DOHH2 (cell line): Measurements from ENCODE around the gene NFIA.

Experiments
- H3F3A ChIP-seq: fragments of 200-600 bp; sonication (generic), shearing (Covaris generic); 2 replicates; pipeline ENCODE4 v1.6.0; 2016; ENCODE audit warnings: antibody characterized with exemption, mild to moderate bottlenecking; ENCODE audit not compliant: control insufficient read depth, insufficient read depth
- H3K27ac ChIP-seq: fragments of 200-600 bp; sonication (generic); 2 replicates; pipeline ENCODE4 v1.5.1; 2014; ENCODE audit warnings: low read depth, mild to moderate bottlenecking, low read length, moderate library complexity
- H3K27me3 ChIP-seq: fragments of 200-600 bp; sonication (generic); 2 replicates; pipeline ENCODE4 v1.6.1; 2014; ENCODE audit warnings: mild to moderate bottlenecking, low read length, mixed read lengths; ENCODE audit not compliant: control insufficient read depth
- H3K36me3 ChIP-seq: fragments of 200-600 bp; sonication (generic); 2 replicates; pipeline ENCODE4 v1.6.1; 2014; ENCODE audit warnings: mild to moderate bottlenecking, low read length, moderate library complexity, mixed read lengths; ENCODE audit not compliant: control insufficient read depth
- H3K4me1 ChIP-seq: fragments of 200-600 bp; sonication (generic); 2 replicates; pipeline ENCODE4 v1.6.1; 2014; ENCODE audit warnings: mild to moderate bottlenecking, low read length, mixed read lengths; ENCODE audit not compliant: control insufficient read depth
- H3K4me2 ChIP-seq: fragments of 200-600 bp; sonication (generic); 2 replicates; pipeline ENCODE4 v1.6.0; 2014; ENCODE audit warnings: mild to moderate bottlenecking, low read length, moderate library complexity
- H3K4me3 ChIP-seq: fragments of 200-600 bp; sonication (generic); 2 replicates; pipeline ENCODE4 v1.5.1; 2014; ENCODE audit warnings: mild to moderate bottlenecking, low read length, mixed read lengths
- H3K79me2 ChIP-seq: fragments of 200-600 bp; sonication (generic); 2 replicates; pipeline ENCODE4 v1.6.1; 2014; ENCODE audit warnings: mild to moderate bottlenecking, low read length, mixed read lengths; ENCODE audit not compliant: control insufficient read depth
- H3K9me2 ChIP-seq: fragments of 200-600 bp; sonication (generic); replicated peaks from 2 replicates; pipeline ENCODE4 v1.6.1; 2014; ENCODE audit warnings: mild to moderate bottlenecking, low read length, mixed read lengths; ENCODE audit not compliant: control insufficient read depth
- H3K9me3 ChIP-seq: fragments of 200-600 bp; sonication (generic); 2 replicates; pipeline ENCODE4 v1.6.1; 2014; ENCODE audit warnings: antibody characterized with exemption, low read length, mixed read lengths; ENCODE audit not compliant: control insufficient read depth, insufficient read depth
- H4K20me1 ChIP-seq: fragments of 200-600 bp; sonication (generic); 2 replicates; pipeline ENCODE4 v1.6.0; 2014; ENCODE audit warnings: low read depth, mild to moderate bottlenecking, antibody characterized with exemption, low read length, moderate library complexity; ENCODE audit not compliant: control insufficient read depth, insufficient read depth
- CTCF ChIP-seq: fragments of 200-600 bp; sonication (generic); IDR thresholded peaks from one replicate; pipeline ENCODE4 v1.5.1; 2014; ENCODE audit warnings: antibody characterized with exemption, mild to moderate bottlenecking, low read depth, low read length; ENCODE audit not compliant: poor library complexity, severe bottlenecking
- EZH2phosphoT487 ChIP-seq: fragments of 200-600 bp; sonication (generic); IDR thresholded peaks from 2 replicates; pipeline ENCODE4 v1.6.1; 2017; ENCODE audit warnings: borderline replicate concordance, mild to moderate bottlenecking, antibody characterized with exemption, low read length, moderate library complexity, mixed read lengths

The NFIA gene

GRCh38 chr1:61141288-61142042 is 59.1 kb downstream of the NFIA start:
- Histone ChIP-seq H3K4me1 (no peaks in the 10 kb centered on the region), H3F3A (no peaks in the 10 kb centered on the region), H3K4me2 (no peak overlapping the region), H3K4me3 (no peak overlapping the region), H3K27me3 (no peaks in the 10 kb centered on the region), H3K79me2 (no peaks in the 10 kb centered on the region; the same call in 1 of the 2 replicates), H3K9me2 (no peaks in the 10 kb centered on the region), H4K20me1 (no peaks in the 10 kb centered on the region; the same call in 1 of the 2 replicates), H3K9me3 (no peaks in the 10 kb centered on the region), H3K27ac (no peak overlapping the region), H3K36me3 (no peaks in the 10 kb centered on the region)
- TF ChIP-seq CTCF (no peak), EZH2phosphoT487 (no peak)

- H3K9me3 ChIP-seq, result no peaks in the 10 kb centered on the region
- H4K20me1 ChIP-seq, result no peaks in the 10 kb centered on the region; the same call in 1 of the 2 replicates
- no peaks in the 10 kb centered on the region for H3K4me1 ChIP-seq
- no peaks in the 10 kb centered on the region for H3K9me2 ChIP-seq
- H3F3A ChIP-seq, result no peaks in the 10 kb centered on the region
- no peak overlapping the region for H3K4me3 ChIP-seq
- no peaks in the 10 kb centered on the region for H3K36me3 ChIP-seq
- TF ChIP-seq CTCF, result no peak
- TF ChIP-seq EZH2phosphoT487, result no peak
- no peaks in the 10 kb centered on the region for H3K27me3 ChIP-seq
- no peak overlapping the region for H3K4me2 ChIP-seq
- H3K79me2 ChIP-seq, result no peaks in the 10 kb centered on the region; the same call in 1 of the 2 replicates
- no peak overlapping the region for H3K27ac ChIP-seq
These were observed 59.7 kb downstream of the NFIA start for GRCh38 chr1:61142043-61142440.

GRCh38 chr1:61142726-61143500 is 60.6 kb downstream of the NFIA start:
- no peak overlapping the region for H3K4me3 ChIP-seq
- H3K36me3 ChIP-seq, result no peaks in the 10 kb centered on the region
- H3K4me1 ChIP-seq, result no peaks in the 10 kb centered on the region
- TF ChIP-seq CTCF (no peak), EZH2phosphoT487 (no peak)
- H3K27me3 ChIP-seq, result no peaks in the 10 kb centered on the region
- H3K4me2 ChIP-seq, result no peak overlapping the region
- H3K9me3 ChIP-seq, result no peaks in the 10 kb centered on the region
- H3K27ac ChIP-seq, result no peak overlapping the region
- H3K9me2 ChIP-seq, result no peaks in the 10 kb centered on the region
- peaks cover 2% of the 10 kb centered on the region for H3K79me2 ChIP-seq
- H3F3A ChIP-seq, result no peaks in the 10 kb centered on the region
- no peaks in the 10 kb centered on the region; the same call in 1 of the 2 replicates for H4K20me1 ChIP-seq
